GM12874 (cell line): ENCODE results near the gene BLCAP.

Source experiments
- TF ChIP-seq, protein P1 (sequence below): IDR thresholded peaks from 2 replicates; pipeline ENCODE4 v1.5.1; 2011; ENCODE audit warnings: low read depth, mild to moderate bottlenecking, control low read depth, low read length, moderate library complexity; ENCODE audit not compliant: insufficient read depth

BLCAP gene

GRCh38 chr20:37567671-37568588 is 40.3 kb upstream of the BLCAP start:
- TF ChIP-seq, protein P1, sequence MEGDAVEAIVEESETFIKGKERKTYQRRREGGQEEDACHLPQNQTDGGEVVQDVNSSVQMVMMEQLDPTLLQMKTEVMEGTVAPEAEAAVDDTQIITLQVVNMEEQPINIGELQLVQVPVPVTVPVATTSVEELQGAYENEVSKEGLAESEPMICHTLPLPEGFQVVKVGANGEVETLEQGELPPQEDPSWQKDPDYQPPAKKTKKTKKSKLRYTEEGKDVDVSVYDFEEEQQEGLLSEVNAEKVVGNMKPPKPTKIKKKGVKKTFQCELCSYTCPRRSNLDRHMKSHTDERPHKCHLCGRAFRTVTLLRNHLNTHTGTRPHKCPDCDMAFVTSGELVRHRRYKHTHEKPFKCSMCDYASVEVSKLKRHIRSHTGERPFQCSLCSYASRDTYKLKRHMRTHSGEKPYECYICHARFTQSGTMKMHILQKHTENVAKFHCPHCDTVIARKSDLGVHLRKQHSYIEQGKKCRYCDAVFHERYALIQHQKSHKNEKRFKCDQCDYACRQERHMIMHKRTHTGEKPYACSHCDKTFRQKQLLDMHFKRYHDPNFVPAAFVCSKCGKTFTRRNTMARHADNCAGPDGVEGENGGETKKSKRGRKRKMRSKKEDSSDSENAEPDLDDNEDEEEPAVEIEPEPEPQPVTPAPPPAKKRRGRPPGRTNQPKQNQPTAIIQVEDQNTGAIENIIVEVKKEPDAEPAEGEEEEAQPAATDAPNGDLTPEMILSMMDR = no peak

DNA sequence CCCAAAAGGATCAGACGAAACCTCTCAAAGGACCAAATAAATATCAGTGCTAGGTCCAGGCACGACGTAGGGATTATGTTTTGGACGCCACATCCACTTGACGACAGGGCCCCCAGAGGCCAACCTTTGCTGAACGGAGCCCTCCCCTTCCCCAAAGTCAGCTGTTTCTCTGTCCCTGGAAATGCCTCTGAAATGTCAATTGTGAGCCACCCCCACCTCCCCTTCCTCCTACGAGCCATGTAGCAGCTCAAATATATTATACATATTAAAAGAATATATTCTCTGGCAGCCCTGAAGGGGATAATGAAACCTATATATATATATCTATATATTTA is 39.6 kb upstream of the BLCAP start:
- TF ChIP-seq, protein P1 = no peak

- TF ChIP-seq, protein P1 = no peak
Measured at GRCh38 chr20:37566590-37567330, 39.1 kb upstream of the BLCAP start.

DNA sequence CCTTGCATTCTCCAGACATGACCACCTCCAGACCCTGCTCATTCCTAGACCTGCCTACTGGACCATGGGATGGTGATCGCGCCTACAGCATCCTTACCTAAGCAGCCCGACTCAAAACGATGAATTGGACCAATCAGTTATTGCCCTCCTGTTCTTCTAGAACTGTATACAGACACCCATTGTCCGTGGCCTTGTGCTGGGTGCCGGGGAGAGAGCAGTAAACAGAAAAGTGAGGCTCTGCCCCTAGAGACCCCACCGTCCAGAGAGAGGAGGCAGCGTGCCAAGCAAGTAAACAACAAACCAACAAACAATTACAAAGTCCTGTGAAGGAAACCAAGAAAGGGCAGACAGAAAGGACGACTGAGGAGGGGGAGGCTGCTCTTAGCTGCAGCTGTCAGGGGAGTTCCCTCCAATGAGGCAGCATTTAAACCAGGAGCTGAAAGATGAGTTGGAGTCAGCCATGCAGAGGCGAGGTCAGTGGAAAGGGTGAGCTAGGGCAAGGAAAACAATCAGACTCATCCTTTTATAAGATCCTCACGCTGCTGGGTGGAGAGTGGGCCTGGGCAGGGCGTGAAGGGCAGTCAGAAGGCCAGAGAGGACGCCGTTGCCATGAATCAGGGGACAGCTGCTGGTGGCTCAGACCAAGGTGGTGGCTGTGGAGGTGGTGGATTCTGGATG is 37.6 kb upstream of the BLCAP start:
- TF ChIP-seq, protein P1 = no peak

DNA sequence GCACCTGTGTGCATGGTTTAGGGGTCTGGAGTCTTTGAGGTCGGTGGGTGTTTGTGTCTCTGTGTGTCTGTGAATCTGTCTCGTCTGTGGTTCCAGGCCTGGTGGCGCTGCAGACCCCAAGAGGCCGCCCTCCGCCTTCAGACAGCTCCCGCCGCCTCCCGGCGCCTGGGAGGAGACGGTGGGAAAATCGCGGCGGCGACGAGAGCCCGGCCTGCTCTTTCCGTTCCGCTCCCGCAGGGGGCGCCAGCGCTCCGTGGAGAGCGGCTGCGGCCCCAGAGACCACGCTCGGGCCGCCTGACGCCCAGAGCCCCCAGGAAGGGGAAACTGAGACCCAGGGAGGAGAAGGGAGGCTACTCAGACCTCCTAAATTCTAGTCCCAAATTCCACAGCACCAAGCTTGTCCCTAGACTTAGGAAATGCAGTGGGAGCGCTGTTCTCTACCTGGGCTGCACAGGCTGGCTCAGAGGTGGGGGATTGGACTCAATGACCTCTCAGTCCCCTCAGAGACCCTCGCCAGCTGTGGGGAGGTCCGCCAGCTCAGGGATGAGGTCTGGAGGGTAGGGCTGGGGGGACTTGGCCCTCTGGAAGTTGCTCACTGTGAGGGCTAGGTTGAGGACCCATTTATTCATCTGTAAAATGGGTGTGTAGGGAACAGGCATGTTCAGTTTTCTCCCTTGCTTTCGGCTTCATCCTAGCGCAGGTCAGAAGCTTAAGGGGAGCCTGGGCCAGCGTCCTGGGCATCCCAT is 36.9 kb upstream of the BLCAP start:
- TF ChIP-seq, protein P1 = peak; percentile 98

- TF ChIP-seq, protein P1 = no peak
Measured at GRCh38 chr20:37564016-37564387, 36.3 kb upstream of the BLCAP start.
